HepG2 (cell line): ENCODE measurements around the gene APPBP2. TPM values are rescaled to one million over a fixed set of nuclear protein-coding genes. Genes with fewer than 3 reads are reported as not detected.

Experiments
- ELK4 ChIP-seq: sonication (generic); formaldehyde crosslinking; IDR thresholded peaks from 2 replicates; pipeline ENCODE4 v1.9.0; 2021; ENCODE audit warnings: missing genetic modification reagents, borderline replicate concordance
- PBX3 ChIP-seq: sonication (generic); formaldehyde crosslinking; IDR thresholded peaks from 2 replicates; pipeline ENCODE4 v1.8.1; 2023; ENCODE audit warnings: missing genetic modification reagents, inconsistent platforms, borderline replicate concordance
- ZBED4 ChIP-seq: sonication (generic); formaldehyde crosslinking; IDR thresholded peaks from 2 replicates; pipeline ENCODE4 v1.4.0; 2020; ENCODE audit warnings: missing genetic modification reagents, borderline replicate concordance
- ZNF318 ChIP-seq: sonication (generic); formaldehyde crosslinking; IDR thresholded peaks from 2 replicates; pipeline ENCODE4 v1.4.0; 2020; ENCODE audit warnings: mild to moderate bottlenecking, missing genetic modification reagents
- ZNF687 ChIP-seq: sonication (generic); formaldehyde crosslinking; IDR thresholded peaks from 2 replicates; pipeline ENCODE4 v1.5.1; 2020; ENCODE audit warnings: mild to moderate bottlenecking, missing genetic modification reagents, moderate library complexity
- polyA plus RNA-seq, 8 experiments: library from polyadenylated mRNA; depleted of rRNA in 3 of 8; stranded (reverse) in 7 of 8; unstranded in 1 of 8; fragments of >200 nt; fragmentation: Illumina TruSeq in 4 of 8; extraction: Trizol in 4 of 8; gene quantifications; 2 replicates each; pipeline versions ENCODE4 v1.2.1 to v1.2.3, GENCODE V29; 2011 to 2016; ENCODE audit warnings: low read depth in 4 of 8, missing spikeins in 1 of 8, mixed read lengths in 1 of 8; ENCODE audit not compliant: insufficient read depth in 1 of 8
- total RNA-seq, 5 experiments: library from RNA; depleted of rRNA; stranded (reverse); fragments of >200 nt; fragmentation: Illumina TruSeq; extraction: Trizol; gene quantifications; 2 replicates each; pipeline ENCODE4 v1.2.3, GENCODE V29; 2016; ENCODE audit warnings: low read depth in 1 of 5

APPBP2 gene
- total and polyA plus RNA-seq, 2 of the 13 experiments (the other 11 are each of a cell fraction or from before 2014, with no cell fraction given): 17.5 to 45.8 TPM

- TF ChIP-seq ZNF687 (peak; percentile 86), PBX3 (no peak), ELK4 (no peak), ZBED4 (CRISPR knock-in tag) (0 out of 2 replicates have a peak, but pooled peaks have one; percentile 25), ZNF318 (CRISPR knock-in tag) (0 out of 2 replicates have a peak, but pooled peaks have one; percentile 18)
Measured at GRCh38 chr17:60559995-60560859, 34.2 kb upstream of the APPBP2 start (continued).
